GM12801 (cell line): ENCODE results near the gene CD2BP2.

Experiments
- TF ChIP-seq, protein P1 (sequence below): IDR thresholded peaks from one replicate; pipeline ENCODE4 v1.5.1; 2011; ENCODE audit warnings: control low read depth; ENCODE audit not compliant: insufficient read length; ENCODE audit errors: extremely low read depth

CD2BP2 gene

DNA sequence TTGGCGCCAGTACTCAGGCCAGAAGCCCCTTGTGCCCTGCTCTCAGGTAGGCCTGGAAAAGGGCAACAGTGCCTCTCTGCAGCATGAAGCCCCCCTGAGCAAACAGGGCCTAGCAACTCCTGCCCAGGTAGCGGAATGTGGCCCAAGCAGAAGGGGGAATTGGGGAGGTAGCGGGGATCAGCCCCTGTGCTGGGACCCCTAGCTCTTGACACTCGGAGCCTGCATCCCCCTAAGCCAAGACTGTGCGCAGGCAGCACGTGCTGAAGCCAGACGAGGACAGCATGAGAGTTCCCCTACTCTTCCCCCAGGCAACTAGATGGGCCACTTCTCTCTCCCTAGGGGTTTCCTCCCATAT is 823 bp upstream of the CD2BP2 start:
- TF ChIP-seq, protein P1, sequence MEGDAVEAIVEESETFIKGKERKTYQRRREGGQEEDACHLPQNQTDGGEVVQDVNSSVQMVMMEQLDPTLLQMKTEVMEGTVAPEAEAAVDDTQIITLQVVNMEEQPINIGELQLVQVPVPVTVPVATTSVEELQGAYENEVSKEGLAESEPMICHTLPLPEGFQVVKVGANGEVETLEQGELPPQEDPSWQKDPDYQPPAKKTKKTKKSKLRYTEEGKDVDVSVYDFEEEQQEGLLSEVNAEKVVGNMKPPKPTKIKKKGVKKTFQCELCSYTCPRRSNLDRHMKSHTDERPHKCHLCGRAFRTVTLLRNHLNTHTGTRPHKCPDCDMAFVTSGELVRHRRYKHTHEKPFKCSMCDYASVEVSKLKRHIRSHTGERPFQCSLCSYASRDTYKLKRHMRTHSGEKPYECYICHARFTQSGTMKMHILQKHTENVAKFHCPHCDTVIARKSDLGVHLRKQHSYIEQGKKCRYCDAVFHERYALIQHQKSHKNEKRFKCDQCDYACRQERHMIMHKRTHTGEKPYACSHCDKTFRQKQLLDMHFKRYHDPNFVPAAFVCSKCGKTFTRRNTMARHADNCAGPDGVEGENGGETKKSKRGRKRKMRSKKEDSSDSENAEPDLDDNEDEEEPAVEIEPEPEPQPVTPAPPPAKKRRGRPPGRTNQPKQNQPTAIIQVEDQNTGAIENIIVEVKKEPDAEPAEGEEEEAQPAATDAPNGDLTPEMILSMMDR = no peak

DNA sequence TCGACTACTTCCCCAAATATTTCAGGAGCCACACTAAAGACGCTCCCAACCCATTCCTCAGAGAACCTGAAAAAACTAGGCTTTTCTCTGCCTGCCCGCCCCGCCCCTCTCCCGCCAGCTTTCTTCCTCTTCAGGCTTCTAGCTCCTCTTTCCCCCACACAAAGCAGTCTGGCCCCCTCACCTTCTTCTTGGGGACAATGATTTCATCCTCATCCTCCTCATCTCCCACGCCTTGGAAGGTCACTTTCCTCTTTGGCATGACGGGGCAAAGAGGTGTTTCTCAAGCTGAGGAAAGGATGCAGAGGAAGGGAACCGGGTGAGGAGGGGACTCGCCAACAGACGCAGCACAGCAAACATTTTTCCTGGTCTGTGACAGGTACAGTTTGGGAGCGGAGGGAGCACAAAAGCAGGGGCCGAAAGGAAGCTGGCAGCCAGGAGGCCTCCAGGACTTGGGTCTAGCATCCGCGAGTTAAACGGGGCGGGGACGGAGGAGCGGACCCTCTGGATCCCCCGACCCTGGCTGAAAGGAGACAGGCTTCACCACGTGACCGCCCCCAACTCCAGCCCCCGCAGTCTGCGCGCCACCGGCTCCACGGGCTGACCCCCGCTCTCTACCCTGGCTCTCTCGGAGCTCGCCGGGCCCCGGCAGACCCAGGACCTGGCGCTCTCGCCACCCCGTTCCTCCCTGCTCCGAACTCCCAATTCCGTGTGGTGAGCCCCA is 525 bp downstream of the CD2BP2 start:
- TF ChIP-seq, protein P1 = no peak

DNA sequence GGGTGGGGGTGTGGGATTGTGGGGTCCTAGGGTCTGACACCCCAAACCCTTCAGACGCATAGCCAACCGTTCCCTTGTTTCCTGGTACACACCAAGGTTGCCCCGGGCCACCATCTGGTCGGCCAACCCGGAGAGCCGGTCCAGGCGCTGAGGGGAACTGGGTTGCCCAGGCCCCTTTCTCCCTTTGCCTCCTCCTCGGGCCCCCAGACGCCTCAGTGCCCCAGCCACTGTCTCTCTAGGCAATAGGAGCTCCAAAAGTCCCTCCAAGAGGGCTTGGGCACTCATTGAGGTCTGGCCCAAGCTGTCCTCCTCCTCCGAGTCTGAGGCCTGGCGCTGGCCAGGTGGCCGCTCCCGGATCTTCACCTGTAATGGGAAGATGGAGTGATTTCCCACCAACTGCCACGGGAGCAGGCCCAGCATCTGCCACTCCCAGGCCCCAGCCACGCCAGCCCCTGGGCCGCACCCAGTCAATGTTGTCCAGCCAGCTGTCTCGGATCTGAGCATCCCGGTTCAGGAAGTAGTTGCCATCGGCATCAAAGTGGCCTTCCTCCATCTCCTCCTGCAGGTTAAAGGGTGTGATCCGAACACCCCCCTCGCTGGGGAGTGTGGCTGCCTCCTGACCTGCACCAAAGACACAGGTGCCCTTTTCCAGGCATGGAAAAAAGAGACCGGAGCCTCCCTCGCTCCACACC is 1.5 kb downstream of the CD2BP2 start:
- TF ChIP-seq, protein P1 = no peak

DNA sequence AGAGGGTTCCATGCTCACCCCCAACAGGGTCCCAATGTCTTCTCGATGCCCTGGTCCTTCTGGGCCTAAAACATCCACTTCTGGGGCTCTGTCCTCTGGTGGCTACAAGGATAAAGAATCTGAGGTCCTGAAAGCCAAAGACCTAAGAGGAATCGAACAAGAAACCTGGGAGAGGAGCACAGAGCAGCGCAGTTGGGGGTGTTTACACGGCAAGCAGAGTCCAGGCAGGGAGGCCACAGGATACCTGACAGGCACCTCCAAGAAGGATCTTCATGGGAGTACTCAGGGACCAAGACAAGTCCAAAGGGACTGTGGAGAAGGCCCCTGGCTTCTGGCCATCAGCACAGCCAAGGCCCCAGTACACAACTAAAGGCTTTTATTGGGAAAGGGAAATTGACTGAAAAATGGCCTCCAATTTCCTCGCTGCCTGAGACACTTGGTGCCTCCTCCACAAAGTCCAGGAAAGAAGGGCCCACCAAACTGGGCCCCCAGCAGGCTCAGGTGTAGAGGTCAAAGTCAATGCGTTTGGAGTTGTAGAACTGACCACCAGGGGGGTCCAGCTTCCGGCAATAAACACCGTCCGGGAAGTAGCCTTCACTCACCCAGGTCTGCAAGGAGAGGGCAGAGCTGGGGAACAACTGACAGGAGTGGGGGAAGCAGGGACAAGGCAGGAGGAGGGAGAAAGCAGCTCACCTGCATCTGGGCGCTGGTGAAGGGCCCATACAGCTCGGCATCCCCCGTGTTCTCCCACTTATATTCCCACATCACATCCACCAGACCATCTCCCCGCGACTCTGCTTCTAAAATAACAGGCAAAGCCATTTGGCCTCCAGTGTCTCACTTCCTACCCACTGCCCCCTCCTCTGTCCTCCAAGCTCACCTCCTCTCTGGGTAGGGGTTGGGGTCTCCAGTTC is 2.4 kb downstream of the CD2BP2 start:
- TF ChIP-seq, protein P1 = no peak

DNA sequence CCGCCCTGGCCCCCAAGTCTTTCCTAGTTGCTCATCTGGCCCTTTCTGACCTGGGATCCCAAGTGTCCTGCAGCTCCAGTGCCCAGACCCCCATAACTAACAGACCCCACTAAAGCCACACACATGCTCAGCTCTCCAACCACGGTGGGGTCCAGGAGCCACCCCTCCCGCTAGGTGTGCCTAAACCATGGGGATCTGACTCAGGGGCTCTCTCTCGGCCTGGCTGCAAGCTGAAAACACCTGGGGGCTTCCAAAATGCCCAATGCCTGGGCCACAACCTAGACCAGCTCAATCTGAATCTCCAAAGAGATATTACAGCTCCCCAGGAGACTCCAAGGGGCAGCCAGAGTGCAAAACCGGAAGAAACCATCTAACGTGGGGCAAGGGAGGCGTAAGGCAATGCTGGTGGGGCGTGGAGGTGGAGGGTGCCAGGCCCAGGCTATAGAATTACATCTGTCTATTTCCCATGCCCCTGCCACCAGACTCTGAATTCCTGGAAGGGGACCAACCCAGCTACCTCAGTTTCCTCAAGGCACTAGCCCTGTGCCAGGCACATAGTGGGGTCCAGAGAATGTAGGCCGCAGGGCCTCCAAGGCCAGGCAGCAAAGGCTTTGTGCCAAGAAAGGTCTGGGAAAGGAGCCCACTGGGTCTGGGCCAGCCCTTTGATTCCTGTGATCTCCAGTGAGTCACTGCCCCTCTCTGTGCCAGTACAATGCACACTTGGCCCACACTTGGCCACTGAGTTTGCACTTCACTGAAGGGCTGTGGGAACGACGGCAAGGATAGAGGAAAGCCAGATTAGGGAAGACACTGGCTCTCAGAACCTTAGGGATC is 3.3 kb downstream of the CD2BP2 start:
- TF ChIP-seq, protein P1 = no peak

DNA sequence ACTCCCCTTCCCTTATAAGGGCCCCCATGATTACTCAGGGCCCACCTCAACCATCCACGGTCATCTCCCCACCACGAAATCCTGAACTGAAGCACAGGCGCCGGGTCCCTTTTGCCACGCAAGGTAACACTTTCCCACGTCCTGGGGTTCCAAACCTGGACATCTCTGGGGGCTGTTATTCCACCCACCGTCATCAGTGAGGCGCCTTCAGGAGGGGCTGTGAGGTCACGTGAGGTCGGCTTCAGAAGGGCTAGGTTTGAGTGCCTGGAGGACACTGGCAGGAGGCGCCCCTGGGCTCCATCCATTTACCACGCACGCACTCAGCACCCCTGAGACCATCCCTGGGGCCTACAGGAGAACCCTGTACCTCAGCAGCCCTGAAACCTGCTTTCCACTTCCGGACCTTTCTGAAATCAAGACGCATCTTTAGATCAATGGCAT is 4.1 kb downstream of the CD2BP2 start:
- TF ChIP-seq, protein P1 = no peak
